Activated CD8-positive, alpha-beta T cell treated with anti-CD3 and anti-CD28 coated beads for 36 hours (primary cell): ENCODE data around the gene SDK2. TPM values are rescaled to one million over a fixed set of nuclear protein-coding genes. Genes with fewer than 3 reads are reported as not detected.

ENCODE experiments used
- ATAC-seq: fragments of 200-7000 bp; cut with Tn5 transposase; one replicate; pipeline ENCODE4 v1.10.0; 2021; ENCODE audit warnings: mild to moderate bottlenecking, moderate library complexity
- CTCF ChIA-PET: fragments of 350-600 bp; sonication (Branson Sonifier 250); formaldehyde crosslinking; loops from one replicate; lab custom pipeline; 2021; ENCODE audit warnings: antibody characterized with exemption; lab: Charles Lee
- POLR2A ChIA-PET: fragments of 350-600 bp; sonication (Branson Sonifier 250); formaldehyde crosslinking; loops from one replicate; lab custom pipeline; 2021; ENCODE audit warnings: antibody characterized with exemption; lab: Charles Lee
- DNase-seq: peaks from one replicate; pipeline ENCODE4 v3.0.0-alpha.2; 2020
- H3K27ac Mint-ChIP-seq: one replicate; pipeline ENCODE4 v1.8.0; 2021; ENCODE audit warnings: mild to moderate bottlenecking, mixed read lengths
- H3K27me3 Mint-ChIP-seq: one replicate; pipeline ENCODE4 v1.8.0; 2021; ENCODE audit warnings: mixed read lengths
- H3K36me3 Mint-ChIP-seq: one replicate; pipeline ENCODE4 v1.8.0; 2021; ENCODE audit warnings: low read depth, mixed read lengths
- H3K4me1 Mint-ChIP-seq: one replicate; pipeline ENCODE4 v1.8.0; 2021; ENCODE audit warnings: low read depth, mixed read lengths
- H3K4me3 Mint-ChIP-seq: one replicate; pipeline ENCODE4 v1.8.0; 2021; ENCODE audit warnings: mild to moderate bottlenecking, moderate library complexity, mixed read lengths
- H3K9me3 Mint-ChIP-seq: one replicate; pipeline ENCODE4 v1.8.0; 2021; ENCODE audit warnings: mixed read lengths
- intact Hi-C: fragments of 100-400 bp; cut with micrococcal nuclease; formaldehyde crosslinking; loops from one replicate; pipeline ENCODE4 v1.10.0; 2022
- total RNA-seq, 2 experiments: library from RNA; stranded (reverse); gene quantifications; one replicate each; pipeline ENCODE4 v1.2.3, GENCODE V29; 2021
- TF ChIP-seq, protein P1 (sequence below): fragments of 200-600 bp; IDR thresholded peaks from one replicate; pipeline ENCODE4 v1.8.0; 2022; ENCODE audit warnings: antibody characterized with exemption, mild to moderate bottlenecking

Gene SDK2
- total RNA-seq, 2 experiments from 2014 or later = 3.2 to 3.3 TPM

DNA sequence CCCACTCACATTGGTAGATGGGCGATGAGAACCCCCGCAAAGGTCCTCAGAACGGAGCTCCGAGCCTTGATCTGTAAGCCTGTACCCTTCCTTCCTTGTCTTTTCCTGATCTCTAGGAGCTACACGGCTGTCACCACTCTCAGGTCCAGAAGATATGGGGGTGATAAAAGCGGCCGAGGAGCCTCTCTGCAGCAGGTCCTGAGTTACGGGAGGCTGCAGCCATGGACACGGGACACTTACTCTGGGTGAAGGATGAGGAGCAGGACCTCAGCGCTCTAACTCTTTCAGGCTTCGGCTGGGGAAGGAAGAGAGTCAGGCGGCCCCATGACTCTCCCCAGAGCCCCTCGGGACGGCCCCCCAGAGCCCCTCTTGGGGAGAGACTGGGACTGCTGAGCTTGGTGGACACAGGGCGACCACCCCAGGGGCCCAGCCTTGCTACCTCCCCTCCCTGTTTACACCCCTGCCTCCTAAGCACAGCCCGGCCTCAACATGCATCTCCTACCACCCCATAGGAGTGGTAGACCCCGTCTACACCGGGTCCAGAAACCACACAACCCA lies 74.4 kb downstream of the SDK2 start:
- ChIA-PET CTCF (no interaction called here), POLR2A (interaction anchor here (0.9 kb wide), 1 partner anchor 24 kb away, joined by 3 read pairs; no protein-coding TSS in a partner anchor)
- no peaks in the 10 kb centered on the region for H3K9me3 Mint-ChIP-seq
- H3K4me3 Mint-ChIP-seq = no peak overlapping the region
- intact Hi-C loops = no loop called here
- H3K27ac Mint-ChIP-seq = no peak overlapping the region
- peaks cover 20% of the 10 kb centered on the region for H3K4me1 Mint-ChIP-seq
- TF ChIP-seq, protein P1, sequence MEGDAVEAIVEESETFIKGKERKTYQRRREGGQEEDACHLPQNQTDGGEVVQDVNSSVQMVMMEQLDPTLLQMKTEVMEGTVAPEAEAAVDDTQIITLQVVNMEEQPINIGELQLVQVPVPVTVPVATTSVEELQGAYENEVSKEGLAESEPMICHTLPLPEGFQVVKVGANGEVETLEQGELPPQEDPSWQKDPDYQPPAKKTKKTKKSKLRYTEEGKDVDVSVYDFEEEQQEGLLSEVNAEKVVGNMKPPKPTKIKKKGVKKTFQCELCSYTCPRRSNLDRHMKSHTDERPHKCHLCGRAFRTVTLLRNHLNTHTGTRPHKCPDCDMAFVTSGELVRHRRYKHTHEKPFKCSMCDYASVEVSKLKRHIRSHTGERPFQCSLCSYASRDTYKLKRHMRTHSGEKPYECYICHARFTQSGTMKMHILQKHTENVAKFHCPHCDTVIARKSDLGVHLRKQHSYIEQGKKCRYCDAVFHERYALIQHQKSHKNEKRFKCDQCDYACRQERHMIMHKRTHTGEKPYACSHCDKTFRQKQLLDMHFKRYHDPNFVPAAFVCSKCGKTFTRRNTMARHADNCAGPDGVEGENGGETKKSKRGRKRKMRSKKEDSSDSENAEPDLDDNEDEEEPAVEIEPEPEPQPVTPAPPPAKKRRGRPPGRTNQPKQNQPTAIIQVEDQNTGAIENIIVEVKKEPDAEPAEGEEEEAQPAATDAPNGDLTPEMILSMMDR = no peak
- no peak for DNase-seq
- ATAC-seq = no peak
- no peaks in the 10 kb centered on the region for H3K36me3 Mint-ChIP-seq
- no peaks in the 10 kb centered on the region for H3K27me3 Mint-ChIP-seq

DNA sequence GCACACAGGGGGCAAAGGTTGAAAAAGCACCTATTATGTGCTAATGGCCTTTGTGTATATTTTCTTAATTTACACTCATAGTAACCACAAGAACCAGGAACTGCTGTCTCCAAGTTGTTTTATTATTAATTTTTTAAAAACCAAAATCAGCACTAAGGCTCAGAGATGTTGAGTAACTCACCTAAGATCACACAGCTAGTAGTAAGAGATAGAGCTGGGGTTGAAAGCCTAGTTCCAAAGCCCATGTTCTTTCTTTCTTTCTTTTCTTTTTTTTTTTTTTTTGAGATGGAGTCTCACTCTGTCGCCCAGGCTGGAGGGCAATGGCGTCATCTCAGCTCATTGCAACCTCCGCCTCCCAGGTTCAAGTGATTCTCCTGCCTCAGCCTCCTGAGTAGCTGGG lies 75.3 kb downstream of the SDK2 start:
- CTCF ChIA-PET = no interaction called here
- intact Hi-C loops = no loop called here

DNA sequence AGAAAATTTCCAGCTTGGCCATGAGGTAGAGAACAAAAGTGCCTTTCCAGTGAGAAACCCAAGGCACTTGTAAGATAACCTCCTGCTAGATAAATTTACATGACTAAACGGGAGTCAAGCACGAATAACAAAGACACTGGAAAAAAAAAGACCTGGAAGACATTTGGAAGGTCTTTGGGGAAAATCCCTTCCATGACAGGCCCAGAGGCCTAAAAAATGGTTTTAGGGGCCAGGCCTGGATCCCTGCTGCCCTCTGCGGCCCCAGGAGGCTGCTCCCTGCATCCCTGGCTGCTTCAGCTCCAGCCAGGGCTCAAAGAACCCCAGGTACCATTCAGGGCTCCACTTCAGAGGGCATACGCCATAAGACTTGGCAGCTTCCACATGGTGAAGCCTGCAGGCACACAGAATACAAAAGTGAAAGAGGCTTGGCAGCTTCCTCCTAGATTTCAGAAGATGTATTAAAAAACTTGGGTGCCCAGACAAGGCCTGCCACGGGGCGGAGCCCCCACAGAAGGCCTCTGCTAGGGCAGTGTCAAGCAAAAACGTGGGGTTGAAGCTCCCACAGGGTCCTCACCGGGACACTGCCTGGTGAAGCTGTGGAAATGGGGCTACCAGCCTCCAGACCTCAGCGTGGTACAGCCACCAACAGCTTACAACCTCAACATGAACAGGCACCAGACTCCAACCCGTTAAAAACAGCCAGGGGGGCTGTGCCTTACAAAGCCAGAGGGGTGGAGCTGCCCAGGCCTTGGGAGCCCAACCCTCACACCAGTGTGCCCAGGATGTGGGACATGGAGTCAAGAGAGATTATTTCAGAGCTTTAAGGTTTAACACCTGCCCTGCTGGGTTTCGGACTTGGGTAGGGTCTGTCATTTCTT lies 77.1 kb downstream of the SDK2 start:
- Mint-ChIP-seq H3K36me3 (no peaks in the 10 kb centered on the region), H3K4me1 (peaks cover 20% of the 10 kb centered on the region), H3K27me3 (no peaks in the 10 kb centered on the region), H3K27ac (peak overlapping the region; percentile 76), H3K4me3 (no peak overlapping the region), H3K9me3 (no peaks in the 10 kb centered on the region)
- intact Hi-C loops = no loop called here
- DNase-seq (peak; percentile 63), ATAC-seq (peak; percentile 87)
- CTCF ChIA-PET = interaction anchor here (0.9 to 1.6 kb wide), 6 partner anchors 11 to 142 kb away, joined by 3 to 5 read pairs (median 4); no protein-coding TSS in a partner anchor
- TF ChIP-seq, protein P1 = no peak
- POLR2A ChIA-PET = interaction anchor here (0.6 to 1.3 kb wide), 3 partner anchors 13 to 962 kb away, joined by 3 to 8 read pairs (median 3); no protein-coding TSS in a partner anchor

More for the DNA sequence above, 75.3 kb downstream of the SDK2 start:
- POLR2A ChIA-PET = no interaction called here
- DNase-seq (no peak), ATAC-seq (no peak)
- Mint-ChIP-seq H3K9me3 (no peaks in the 10 kb centered on the region), H3K27ac (no peak overlapping the region), H3K36me3 (no peaks in the 10 kb centered on the region), H3K27me3 (no peaks in the 10 kb centered on the region), H3K4me3 (no peak overlapping the region), H3K4me1 (peaks cover 20% of the 10 kb centered on the region)
- TF ChIP-seq, protein P1 = no peak

DNA sequence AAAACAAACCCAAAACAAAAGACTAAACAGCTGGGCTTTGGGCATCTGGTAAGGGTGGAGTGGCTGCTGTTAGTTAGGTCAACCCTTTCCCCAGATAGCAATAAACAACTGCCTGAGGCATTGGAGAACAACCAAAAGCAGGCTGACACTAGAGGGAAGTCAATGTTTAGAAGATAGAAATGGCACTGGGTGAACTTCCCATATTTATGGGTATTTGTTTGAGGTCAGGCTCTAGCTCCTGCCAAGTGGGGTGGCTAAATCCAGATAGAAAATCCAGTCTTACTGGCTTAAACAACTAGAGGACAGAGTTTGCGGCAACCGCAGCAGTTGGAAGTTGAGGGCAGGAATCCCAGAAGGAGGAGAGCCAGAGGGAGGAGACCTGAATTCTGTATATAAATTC lies 79.4 kb downstream of the SDK2 start:
- ChIA-PET CTCF (no interaction called here), POLR2A (interaction anchor here (1.2 kb wide), 1 partner anchor 14 kb away, joined by 3 read pairs; no protein-coding TSS in a partner anchor)
- intact Hi-C loops = no loop called here
- H3K9me3 Mint-ChIP-seq = no peaks in the 10 kb centered on the region
- peaks cover 31% of the 10 kb centered on the region for H3K4me1 Mint-ChIP-seq
- DNase-seq (no peak), ATAC-seq (no peak)
- H3K27me3 Mint-ChIP-seq = no peaks in the 10 kb centered on the region
- no peaks in the 10 kb centered on the region for H3K36me3 Mint-ChIP-seq
- no peak overlapping the region for H3K27ac Mint-ChIP-seq
- H3K4me3 Mint-ChIP-seq = no peak overlapping the region
- TF ChIP-seq, protein P1 = no peak

DNA sequence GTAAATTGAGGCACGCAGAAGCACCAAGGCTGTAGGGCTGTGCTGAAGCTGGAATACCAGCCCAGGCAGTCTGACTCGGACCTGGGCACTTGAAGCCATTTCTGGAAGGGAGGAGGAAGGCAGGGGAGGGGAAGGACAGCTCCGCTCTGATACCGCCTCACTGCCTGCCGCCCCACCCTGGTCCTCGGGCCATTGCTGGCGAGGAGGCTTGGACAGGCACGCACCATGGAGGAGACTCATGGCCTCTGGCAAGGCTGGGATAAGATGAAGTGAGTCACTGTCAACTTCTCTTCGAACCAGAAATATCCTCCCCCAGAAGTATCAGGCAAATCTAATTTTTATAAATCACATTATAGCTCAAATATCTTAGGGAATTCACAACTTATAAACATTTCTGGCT lies 81.3 kb downstream of the SDK2 start:
- DNase-seq = no peak
- H3K4me3 Mint-ChIP-seq = no peak overlapping the region
- H3K27ac Mint-ChIP-seq = no peak overlapping the region
- H3K4me1 Mint-ChIP-seq = peaks cover 24% of the 10 kb centered on the region
- ATAC-seq = no peak
- no peaks in the 10 kb centered on the region for H3K36me3 Mint-ChIP-seq
- intact Hi-C loops = no loop called here
- no peaks in the 10 kb centered on the region for H3K27me3 Mint-ChIP-seq
- POLR2A ChIA-PET = no interaction called here
- CTCF ChIA-PET = no interaction called here
- no peaks in the 10 kb centered on the region for H3K9me3 Mint-ChIP-seq
- TF ChIP-seq, protein P1 = no peak
